GM21786 (cell line): ENCODE measurements around the gene EBF3.
A peak's percentile ranks its signal among the peaks of the same experiment; 100 is the strongest.

Experiments
- ATAC-seq: cut with Tn5 transposase; IDR thresholded peaks from one replicate; pipeline ENCODE4 v1.9.1; 2021; ENCODE audit not compliant: unreplicated experiment

EBF3 gene

DNA sequence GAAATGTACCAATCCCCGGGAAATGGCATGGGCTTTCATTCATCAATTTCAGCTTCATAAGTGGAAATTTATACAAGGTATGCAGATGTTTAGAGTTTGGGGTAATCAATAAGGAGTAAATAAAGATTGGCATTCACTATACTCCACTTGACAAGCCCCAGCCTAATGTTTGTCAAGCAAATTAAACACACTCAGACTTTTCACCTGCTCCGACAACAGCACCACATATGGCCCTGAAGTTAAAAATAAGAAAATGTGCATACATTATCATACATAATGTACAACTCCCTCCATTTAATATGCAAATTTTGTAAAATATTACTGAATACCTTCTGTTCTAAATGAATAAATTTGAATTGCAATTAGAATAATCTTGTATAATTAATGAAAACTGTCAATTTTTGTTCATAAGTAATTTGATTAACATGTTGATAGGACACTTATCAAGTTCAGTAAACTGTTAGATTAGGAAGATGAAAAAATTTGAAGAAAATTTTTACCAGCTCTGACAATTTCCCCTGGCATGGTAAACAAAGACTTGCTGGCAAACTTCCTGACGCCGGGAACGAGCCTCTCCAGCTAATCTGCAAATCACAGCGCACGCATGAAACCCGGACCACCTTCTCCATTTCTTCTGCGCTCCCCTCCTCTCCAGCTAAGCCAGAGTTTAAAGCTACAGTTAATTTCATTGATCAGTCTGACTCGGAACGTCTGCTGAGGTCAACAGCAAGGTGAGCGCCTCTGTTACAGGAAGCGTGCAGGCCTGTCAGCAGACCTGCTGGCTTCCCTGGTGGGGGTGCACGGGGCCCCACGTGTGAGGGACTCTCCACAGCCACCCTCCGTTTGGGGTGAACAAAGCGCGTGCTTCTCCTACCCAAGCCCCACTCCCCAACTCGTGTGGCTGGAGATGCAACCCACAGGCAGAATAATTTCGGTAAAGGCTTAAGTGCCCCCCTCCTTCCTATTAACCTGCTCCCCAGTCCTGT, 70.7 kb downstream of the EBF3 start:
- no peak for ATAC-seq

DNA sequence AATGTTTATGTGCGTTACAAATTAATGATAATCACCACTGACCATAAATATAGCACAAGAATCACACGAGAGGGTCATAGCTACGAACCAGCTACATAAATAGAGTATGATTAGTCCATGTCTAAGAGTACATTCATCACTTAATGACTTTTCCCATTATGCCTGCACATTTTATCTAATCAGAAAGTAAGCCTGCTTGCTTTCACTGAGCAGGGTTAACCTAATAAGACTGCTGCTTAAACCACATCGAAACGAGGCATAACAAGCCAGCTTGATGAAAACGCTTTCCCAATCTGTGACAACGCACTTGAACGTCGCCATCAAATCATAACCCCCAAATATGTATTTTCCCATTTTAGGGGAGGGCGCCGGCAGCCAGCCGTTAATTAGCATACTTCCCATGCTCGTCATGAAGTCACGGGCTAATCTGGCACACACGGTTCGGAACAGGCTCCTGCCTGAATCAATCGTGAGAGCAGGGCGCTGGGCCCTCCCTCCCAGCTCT, 71.5 kb downstream of the EBF3 start:
- ATAC-seq = no peak

DNA sequence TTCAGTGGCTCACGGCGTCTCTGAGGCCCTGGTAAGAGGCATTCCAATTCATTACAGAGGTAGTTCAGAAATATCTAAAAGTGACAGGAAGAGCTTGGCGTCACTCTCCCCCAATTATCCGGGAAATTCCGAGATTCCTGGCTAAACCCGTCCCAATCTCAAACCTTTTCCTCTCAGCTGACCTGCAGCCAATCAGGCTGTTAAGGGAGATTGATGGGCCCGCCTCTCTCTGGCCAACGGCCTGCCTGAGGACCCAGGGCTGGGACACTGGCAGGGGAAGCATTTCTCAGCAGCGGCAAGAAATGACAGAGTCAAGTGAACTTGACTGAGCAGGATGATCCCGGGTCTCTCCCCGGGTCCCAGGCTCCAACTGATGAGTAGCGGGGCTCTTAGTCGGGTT, 72.3 kb downstream of the EBF3 start:
- no peak for ATAC-seq

DNA sequence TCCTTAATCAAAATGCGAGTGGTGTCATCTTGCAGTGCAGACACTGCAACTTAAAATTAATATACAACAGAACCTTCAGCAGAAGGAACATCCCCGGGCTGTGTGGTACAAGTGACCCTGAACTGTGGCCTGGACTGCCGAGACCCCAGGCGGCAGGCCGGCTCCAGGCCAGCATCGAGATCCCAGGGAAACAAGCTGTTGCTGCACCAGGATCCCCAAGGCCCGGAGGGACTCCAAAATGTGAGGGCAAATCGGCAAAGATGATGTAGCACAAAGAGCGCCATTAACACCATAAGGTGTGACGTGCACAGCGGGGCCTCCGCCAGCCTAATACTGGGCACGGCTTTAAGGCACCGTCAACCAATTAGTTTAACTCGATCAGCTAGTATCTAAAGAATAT, 73.9 kb downstream of the EBF3 start:
- no peak for ATAC-seq

DNA sequence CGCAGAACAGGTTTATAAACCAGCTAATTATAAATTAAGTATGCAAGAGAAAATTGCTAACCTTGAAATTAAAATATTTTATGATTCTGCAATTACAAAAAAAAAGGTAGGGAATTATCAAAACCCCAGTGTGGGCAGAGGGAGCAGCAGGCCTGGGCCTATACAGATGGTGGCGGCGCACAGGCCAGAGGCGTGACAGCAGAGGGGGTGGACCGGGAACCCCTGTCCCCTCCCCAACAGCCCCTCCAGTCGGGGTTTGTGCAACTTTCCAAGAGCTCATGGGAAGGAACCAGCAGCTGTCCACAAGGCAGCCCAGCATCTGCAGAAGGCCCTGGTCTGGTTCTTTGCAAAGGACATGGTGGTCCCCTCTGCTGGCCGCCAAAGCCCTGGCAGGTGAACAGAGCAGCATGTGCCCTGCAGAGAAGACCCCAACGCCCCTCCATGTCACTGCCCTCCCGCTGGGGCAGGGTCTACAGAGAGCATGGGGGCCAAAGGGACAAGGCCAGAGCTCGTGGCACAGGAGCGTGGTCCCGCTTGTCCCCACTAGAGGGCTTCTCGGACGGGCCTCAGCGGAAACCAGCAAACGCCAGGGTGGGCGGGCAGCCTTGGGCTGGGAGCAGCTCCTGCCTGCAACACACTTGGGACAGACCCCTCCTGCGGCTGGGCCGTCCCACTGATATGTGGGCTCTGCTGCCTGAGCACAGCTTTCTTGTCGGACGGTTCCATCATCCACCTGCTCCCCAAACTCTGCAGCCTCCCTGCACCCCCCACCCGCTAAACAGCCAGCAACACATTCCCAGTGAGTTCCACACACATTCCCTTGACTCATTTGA, 75.1 kb downstream of the EBF3 start:
- ATAC-seq = no peak

DNA sequence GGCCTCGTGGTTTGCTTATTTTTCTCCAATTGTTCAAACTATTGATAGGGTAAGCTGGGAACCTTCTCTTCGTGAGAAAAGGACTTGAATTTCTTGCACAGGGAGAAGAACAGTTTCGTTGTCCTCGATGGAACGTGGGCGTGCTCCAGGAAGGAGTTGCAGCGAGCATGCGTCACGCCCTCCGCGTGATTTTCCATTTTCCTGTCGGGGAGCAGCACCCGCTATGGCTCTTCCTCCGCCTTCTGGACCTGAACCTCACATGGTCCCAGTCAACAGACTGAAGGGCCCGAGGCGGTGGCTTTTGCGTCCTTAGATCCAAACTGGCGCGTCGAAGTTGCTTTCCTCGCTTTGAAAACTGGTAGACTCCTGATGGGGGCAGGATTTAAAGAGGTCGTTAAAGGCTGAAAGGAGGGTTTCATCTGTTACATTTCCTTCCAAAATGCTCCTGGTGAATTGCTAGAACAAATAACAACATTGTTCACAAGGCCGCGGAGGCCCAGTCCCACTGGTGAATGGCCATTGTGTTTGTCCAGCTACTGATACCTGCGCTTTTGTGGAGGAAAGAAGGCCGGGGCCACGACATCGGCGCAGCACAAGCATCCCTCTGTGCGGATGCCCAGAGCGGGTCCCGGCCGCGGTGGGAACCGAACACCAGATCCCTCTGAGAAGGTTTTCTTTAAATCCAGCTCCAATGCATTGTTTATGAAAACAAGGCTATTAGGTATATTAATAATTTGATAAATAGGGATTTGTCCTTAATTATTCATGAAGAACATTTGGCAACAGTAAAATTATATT, 75.9 kb downstream of the EBF3 start:
- no peak for ATAC-seq

DNA sequence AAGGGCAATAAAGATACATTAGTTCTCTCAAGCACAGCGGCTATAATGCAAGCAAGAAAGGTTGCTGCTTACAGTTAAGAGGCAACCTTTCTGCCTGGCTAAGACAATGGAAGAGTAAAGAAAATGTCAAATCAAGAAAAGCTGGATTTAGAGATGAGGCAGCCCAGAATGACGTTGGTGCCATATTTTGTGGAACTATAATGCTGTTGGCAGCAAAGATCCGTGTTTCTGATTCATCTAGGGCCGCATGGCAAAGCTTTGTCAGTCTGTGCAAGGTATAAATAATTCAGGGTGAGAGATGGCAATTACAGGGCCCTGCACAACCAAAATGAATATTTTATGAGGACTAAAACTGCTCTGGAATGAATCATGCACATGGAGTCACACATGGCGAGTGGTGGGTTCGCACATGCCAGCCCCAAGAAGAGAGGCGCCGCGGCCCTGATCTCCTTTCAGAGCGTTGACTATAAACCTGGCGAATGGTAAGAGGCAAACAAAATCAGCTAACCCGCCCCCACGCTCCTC, 76.6 kb downstream of the EBF3 start:
- ATAC-seq = no peak

DNA sequence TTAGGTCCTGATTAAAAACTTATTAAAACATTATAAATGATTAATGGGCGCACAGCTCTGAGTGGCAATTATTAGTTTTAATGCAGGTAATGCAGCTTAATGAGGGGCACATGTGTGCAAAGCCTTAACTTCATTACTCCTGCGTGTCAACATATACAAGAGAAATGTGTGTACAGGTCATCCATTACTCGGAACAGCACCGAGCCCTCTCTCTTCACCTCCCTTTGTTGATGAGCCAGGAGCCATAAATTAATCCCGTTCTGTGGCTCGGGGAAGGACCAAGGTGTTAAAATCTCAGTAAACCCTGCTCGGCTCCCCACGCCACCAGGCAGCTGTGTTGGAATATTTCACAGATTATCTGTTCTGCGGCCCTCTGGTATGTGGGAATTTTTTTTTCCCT, 77.8 kb downstream of the EBF3 start:
- no peak for ATAC-seq

DNA sequence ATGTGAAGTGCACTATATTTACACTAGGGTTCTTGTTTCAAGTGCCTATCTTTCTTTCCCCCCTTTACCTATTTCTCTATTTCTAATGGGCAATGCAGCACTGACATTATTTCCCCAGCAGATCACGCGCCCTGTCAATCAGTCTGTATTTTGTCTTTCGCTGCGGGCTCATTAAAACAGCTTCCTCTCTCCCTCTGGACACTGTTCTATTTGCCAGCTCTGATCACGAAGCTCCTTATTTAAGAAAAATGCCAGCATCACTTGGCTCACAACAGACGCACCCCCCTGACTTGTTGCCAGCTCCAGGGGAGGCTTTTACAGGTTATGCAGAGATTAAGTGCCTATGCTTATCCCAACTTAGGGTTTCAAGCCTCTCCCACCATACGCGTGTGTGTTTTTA, 78.5 kb downstream of the EBF3 start:
- ATAC-seq = no peak

DNA sequence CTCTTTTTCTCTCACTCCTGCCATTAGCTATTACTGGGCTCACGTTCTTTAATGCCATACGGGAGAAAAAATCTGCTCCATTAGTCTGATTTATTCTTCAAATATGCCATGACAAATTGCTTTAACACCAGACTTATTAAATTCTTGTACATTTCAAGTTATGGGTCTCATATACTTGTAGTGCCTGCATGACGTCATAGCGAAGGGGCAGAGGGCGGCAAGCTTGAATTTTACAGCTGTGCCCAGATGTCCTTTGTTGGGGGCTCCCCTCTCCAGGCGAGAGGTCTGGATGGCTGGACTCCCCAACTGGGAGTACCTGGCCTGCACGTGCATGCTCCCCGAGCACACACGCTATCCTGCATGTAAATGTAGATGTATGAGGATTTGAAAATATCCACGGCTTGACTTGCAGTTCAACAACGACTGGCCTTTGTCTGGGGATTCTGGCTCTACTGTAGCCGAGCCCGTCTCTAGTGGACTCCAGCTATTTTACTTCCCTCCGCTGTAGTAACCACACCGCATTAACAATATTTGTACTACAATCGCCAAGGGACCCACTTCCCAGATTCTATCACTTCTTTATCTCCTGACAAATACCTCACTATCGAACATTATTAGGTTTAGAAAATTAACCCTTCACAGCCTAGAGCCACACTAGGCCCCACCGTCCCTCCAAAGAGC, 79.5 kb downstream of the EBF3 start:
- ATAC-seq = no peak

DNA sequence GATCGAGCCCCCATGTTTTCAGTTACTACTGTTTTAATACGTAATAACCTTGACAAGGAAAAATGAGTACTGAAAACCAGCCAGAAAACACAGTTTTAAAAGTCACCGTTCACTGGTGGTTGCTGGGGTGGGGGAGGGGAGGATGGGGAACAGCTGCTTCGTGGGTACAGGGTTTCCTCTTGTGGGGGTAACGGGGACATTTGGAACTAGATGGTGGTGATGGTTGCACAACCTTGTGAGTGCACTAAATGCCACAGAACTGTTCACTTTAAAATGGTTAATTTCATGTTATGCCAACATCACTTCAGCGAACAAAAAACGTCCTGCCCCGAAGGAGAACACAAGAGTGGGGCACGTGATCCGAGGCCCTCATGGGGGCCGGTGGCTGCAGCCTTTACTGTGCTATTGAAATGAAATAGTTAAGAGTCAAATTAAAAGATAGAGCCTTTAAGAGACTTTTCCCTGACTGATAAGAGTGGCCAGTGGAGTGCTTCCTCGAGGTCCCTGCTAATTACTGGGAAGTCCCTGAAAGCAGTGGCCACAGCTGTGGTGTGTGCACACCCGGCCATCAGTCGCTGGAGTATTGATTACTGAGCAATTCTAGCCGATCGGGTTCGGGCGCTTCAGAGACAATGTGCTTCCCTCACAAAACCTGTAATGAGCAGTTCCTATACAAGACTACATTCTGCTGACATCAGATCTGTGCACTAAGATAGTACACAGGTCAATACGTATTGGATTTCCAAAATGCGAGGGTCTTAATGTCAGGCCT, 80.3 kb downstream of the EBF3 start:
- ATAC-seq = no peak

DNA sequence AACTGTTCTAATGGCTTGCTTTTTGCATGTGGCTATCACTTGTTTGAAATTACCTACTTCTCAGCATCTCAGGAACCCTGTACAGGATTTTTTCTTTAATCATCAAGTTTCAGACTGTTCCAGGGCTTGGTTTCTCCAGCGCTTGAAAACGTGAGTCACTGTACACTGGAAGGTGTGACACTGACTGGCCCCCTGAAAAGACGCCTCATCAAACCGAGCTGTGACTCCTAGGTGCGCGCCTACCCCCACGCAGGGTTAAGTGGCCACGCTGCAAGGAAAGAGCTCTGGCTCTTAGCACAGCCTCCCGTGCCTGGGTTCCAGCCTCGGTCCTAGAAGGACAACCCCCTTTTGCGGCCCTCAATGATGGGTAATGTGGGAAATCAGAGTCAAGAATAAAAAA, 81.0 kb downstream of the EBF3 start:
- no peak for ATAC-seq

DNA sequence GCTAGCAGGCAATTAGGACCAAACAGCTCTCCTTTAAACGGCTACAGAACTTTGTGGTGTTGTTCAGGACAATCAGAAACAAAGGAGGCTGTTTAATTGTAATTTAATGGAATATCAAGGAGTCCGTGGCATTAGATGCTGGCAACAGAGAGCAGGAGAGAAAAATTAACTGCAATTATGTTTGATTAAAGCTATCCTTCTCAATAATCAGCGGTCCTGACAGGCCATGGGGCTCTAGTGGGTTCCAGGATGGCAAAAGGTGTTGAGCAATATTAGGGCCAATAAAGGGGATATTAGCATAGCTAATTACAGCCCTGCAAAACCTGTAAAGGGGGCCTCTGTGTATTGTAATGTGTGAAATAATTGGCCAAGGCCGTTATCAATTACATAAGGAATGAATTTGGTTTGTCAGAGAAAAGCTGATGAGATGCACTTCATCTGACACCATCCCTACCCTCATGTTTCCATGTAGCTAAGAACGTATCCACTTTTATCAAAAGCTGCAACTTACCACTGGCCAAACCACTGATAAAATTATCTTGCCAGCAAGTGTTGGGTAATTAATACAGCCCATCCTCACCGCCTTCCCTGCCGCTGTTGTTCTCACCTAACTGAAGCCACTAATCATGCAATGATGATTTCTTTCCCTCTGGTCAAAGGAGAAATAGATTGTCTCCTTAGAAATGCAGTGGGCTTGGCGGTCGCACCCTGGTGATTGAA, 81.6 kb downstream of the EBF3 start:
- no peak for ATAC-seq

DNA sequence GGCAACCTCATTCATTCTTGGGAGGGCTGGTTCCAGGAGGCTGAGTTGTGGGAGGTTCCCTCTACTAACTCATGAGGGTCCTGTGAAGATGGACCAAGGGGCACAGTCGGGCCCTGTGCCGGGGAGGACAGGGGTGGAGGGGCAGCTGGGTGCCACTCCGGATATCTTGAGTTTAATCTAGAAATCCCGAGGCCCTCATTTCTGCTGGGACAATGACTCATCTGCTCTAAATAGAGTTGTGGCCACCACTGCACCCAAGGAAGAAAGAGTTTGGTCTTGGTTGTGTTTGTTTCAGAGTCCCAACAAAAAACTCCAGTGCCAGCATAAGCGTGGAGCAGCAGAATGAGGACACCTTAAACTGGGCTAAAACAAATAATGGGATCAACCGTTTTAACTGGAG, 82.4 kb downstream of the EBF3 start:
- ATAC-seq = no peak

DNA sequence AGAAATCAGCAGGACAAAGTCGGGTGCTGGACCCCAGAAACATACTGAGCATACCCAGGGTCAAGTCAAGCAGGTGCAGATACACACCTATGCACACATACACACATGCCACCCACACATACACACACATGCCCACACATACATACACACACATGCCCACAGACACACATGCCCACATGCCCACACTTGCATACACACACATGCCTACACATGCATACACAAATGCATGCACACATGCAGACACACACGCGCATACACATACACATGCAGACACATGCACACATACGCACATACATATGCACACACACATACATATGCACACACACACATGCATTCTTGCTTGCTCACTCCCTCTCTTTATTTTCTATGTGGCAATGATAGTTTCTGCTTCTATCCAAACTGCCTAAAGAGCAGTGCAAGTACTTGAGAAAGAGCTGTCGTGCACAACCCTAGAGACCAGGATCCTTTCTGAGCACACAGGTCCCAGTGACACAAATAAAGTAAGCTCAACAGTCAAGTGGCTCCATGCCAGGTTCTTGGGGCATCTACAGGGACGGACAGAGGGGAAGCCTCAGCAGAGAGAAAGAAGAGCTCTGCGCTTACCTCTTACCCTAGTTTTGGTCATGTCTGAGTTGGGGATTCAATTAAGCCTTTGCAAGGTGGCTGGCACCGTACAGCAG, 83.7 kb downstream of the EBF3 start:
- ATAC-seq = no peak

DNA sequence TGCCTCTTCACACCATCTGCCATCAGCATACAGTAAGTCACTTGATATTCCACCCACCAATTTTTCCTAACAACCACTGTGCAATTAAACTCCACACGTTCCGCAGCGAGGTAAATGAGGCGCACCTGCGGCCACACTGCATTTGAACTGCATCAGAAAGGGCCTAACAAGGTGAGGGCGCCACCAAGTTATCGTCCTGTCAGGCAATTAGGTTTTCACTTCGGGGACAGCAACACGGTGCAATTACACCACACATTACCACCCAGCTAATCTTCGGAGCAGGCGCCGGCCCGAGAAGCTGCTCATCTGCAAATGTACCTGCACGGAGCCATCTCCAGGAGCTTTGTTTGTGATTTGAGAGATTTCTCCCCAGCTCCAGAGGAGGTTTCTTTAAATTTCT, 84.4 kb downstream of the EBF3 start:
- no peak for ATAC-seq

DNA sequence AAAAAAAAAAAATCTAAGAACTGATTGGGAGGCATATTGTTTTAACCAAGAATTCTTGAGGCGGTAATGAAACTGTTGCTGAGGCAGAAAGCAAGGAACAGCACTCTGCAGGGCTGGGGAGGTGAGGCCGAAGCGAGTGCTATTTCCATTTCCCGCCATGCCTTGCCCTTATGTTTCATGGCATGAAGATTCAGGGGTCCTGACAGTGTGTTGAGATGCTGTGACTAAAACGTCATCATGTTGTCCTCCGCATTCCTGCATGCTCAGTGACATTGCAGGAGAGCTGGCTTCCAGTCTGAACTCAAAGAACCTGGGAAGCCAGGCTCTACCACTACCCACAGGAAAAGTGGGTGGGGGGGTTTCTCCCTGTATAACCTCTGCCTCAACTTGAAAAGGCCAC, 85.2 kb downstream of the EBF3 start:
- no peak for ATAC-seq

DNA sequence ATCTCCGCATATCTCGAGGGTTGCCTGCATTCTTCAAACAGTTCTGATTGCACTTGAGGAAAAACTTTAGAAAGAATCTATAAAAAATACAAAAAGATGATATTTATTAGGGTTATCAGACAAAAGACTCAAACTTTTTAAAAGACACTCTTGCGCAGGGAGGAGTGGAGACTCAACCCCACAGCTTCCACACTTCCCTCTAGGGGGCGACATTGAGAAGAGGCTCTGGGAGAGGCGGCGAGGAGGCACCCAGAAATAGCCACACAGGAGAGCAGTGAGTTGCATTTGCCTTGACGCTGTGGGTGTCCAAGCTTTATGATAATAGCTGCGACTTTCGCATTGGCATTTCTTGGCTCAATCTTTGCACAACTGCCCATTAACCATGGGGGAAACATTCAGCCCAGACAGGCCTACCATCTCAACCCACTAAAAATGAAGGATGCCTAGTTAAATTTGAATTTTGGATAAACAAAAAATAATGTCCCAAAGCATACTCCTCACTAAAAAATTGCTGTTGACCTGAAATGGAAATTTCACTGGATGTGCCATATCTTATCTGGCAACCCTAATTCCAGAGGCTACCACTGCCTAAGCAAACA, 86.2 kb downstream of the EBF3 start:
- ATAC-seq = peak; percentile 66
